ENCODE measurements around the gene DLG1. TPM values are rescaled to one million over a fixed set of nuclear protein-coding genes. Genes with fewer than 3 reads are reported as not detected.

DLG1 gene
- total RNA-seq, 1 experiment from 2014 or later = 89.8 TPM

DNA sequence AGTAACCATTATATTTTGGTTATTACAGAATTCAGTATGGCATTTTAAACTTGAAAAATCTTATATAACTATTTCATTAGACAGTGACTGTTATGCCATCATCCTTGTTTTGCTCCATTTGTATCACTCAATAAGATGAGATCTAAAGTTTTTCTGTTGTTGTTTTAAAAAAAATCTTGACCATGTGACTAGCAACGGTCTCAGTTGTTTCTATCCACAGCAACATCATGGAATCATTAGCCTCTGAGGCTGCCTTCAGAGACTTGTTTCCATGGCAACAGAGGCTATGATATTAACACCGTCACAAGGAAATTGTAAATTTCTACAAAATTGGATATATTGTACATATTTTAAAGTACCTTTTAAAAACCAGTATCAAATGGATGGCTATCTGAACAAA lies 129.8 kb downstream of the DLG1 start:
- H3K4me2 ChIP-seq (ENCODE audit: low read length) = no peak overlapping the region
- no peak for DNase-seq (ENCODE audit: low read depth, low spot score)
- no peak for TF ChIP-seq JUND (IDR thresholded peaks at IDR 0.05)
- no peak for TF ChIP-seq SP1 (IDR thresholded peaks at IDR 0.05; ENCODE audit: low read depth)
- TF ChIP-seq CBX3 (IDR thresholded peaks at IDR 0.05; ENCODE audit: low read depth) = no peak
- no peak for TF ChIP-seq YY1 (IDR thresholded peaks at IDR 0.05; ENCODE audit: extremely low read depth, insufficient replicate concordance, low read depth, low read length)
- TF ChIP-seq EGR1 (IDR thresholded peaks at IDR 0.05; ENCODE audit: low read depth) = no peak
- TF ChIP-seq FOSL1 (IDR thresholded peaks at IDR 0.05; ENCODE audit: low read depth) = no peak
- TF ChIP-seq EZH2 (IDR thresholded peaks at IDR 0.05) = no peak
- no peak for TF ChIP-seq ELF1 (IDR thresholded peaks at IDR 0.05; ENCODE audit: borderline replicate concordance, low read depth)
- TF ChIP-seq SRF (IDR thresholded peaks at IDR 0.05; ENCODE audit: low read depth) = no peak
- TF ChIP-seq ZNF274 (IDR thresholded peaks at IDR 0.05; ENCODE audit: low read depth, low read length) = no peak
- TF ChIP-seq SIN3A (IDR thresholded peaks at IDR 0.05; ENCODE audit: low read depth) = no peak
- TF ChIP-seq POLR2A (IDR thresholded peaks at IDR 0.05; ENCODE audit: borderline replicate concordance, extremely low read depth, insufficient read depth, insufficient read length) = no peak
- TF ChIP-seq, protein P1, sequence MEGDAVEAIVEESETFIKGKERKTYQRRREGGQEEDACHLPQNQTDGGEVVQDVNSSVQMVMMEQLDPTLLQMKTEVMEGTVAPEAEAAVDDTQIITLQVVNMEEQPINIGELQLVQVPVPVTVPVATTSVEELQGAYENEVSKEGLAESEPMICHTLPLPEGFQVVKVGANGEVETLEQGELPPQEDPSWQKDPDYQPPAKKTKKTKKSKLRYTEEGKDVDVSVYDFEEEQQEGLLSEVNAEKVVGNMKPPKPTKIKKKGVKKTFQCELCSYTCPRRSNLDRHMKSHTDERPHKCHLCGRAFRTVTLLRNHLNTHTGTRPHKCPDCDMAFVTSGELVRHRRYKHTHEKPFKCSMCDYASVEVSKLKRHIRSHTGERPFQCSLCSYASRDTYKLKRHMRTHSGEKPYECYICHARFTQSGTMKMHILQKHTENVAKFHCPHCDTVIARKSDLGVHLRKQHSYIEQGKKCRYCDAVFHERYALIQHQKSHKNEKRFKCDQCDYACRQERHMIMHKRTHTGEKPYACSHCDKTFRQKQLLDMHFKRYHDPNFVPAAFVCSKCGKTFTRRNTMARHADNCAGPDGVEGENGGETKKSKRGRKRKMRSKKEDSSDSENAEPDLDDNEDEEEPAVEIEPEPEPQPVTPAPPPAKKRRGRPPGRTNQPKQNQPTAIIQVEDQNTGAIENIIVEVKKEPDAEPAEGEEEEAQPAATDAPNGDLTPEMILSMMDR (IDR thresholded peaks at IDR 0.05 in 2 of 3, conservative IDR thresholded peaks at IDR 0.05 in 1 of 3; ENCODE audit: borderline replicate concordance in 1 of 3, insufficient read depth in 1 of 3, low read depth in 2 of 3, low read length in 2 of 3) = no peak
- no peak for TF ChIP-seq EZH2phosphoT487 (IDR thresholded peaks at IDR 0.05; ENCODE audit: borderline replicate concordance)
- no peak overlapping the region for H2AFZ ChIP-seq (ENCODE audit: low read depth, low read length, poor library complexity, severe bottlenecking)
- no peaks in the 10 kb centered on the region for H3K9me3 ChIP-seq (ENCODE audit: control insufficient read depth in 1 of 2, insufficient read depth in 1 of 2, low read depth in 1 of 2, low read length in 2 of 2)
- BruUV-seq (replicated peaks) = no TSS peak
- H4K20me1 ChIP-seq (ENCODE audit: insufficient read depth) = no peaks in the 10 kb centered on the region
- ChIA-PET CTCF (no interaction called here), POLR2A (no interaction called here), RAD21 (ENCODE audit: low non-redundant PET in 1 of 2, low total read pairs in 2 of 2, uncharacterized antibody in 2 of 2, unreplicated experiment in 2 of 2) (no interaction called here)
- intact Hi-C loops (cut with micrococcal nuclease) = no loop called here
- no peak overlapping the region for H3K4me3 ChIP-seq (replicated peaks in 1 of 2; ENCODE audit: low read depth in 1 of 2, low read length in 2 of 2)
- H3K27me3 ChIP-seq (ENCODE audit: insufficient read depth, low read length) = no peaks in the 10 kb centered on the region
- no peaks in the 10 kb centered on the region for H3K36me3 ChIP-seq (ENCODE audit: control insufficient read depth in 1 of 2, insufficient read depth in 2 of 2, low read length in 2 of 2)
- ATAC-seq = no peak
- no peak overlapping the region for H3K9ac ChIP-seq (ENCODE audit: low read length)
- no peak overlapping the region for H3K27ac ChIP-seq (ENCODE audit: low read depth, low read length)
- no peaks in the 10 kb centered on the region for H3K9me2 ChIP-seq (ENCODE audit: insufficient read depth)
- peaks cover 53% of the 10 kb centered on the region for H3K79me2 ChIP-seq (ENCODE audit: insufficient read depth, low read length)
- no peaks in the 10 kb centered on the region for H3K4me1 ChIP-seq (ENCODE audit: control insufficient read depth in 1 of 2, insufficient read depth in 2 of 2, low read length in 2 of 2)

All from HCT116 (cell line).